Measurements from ENCODE around the gene PIP5KL1. TPM values are rescaled to one million over a fixed set of nuclear protein-coding genes. Genes with fewer than 3 reads are reported as not detected.

Gene PIP5KL1
- total and polyA plus RNA-seq, 2 of the 8 experiments (the other 6 are each of a cell fraction or from before 2014, with no cell fraction given), result 13.4 to 15.4 TPM

- TF ChIP-seq CHD7 (IDR thresholded peaks at IDR 0.05; ENCODE audit: insufficient replicate concordance, low read length), result no peak
- no peak for TF ChIP-seq NRF1 (IDR thresholded peaks at IDR 0.05; ENCODE audit: low read depth, low read length)
- TF ChIP-seq TCF12 (IDR thresholded peaks at IDR 0.05; ENCODE audit: low read depth, low read length), result no peak
- TF ChIP-seq EP300 (IDR thresholded peaks at IDR 0.05; ENCODE audit: borderline replicate concordance in 1 of 2, low read depth in 2 of 2, low read length in 2 of 2), result no peak
- TF ChIP-seq CEBPB (IDR thresholded peaks at IDR 0.05; ENCODE audit: low read depth, low read length), result no peak
- TF ChIP-seq HDAC6 (IDR thresholded peaks at IDR 0.05; ENCODE audit: low read depth, low read length), result no peak
Observed at GRCh38 chr9:127909839-127910273, 20.7 kb downstream of the PIP5KL1 start (continued).
